Astrocyte (in vitro differentiated cells and primary cell): Measurements from ENCODE around the gene MLF2.

Source experiments
- CTCF ChIP-seq: IDR thresholded peaks from 2 replicates; pipeline ENCODE4 v1.5.1; 2011; ENCODE audit warnings: low read depth, mild to moderate bottlenecking, inconsistent platforms, low read length, moderate library complexity; ENCODE audit not compliant: insufficient read depth
- EZH2 ChIP-seq: IDR thresholded peaks from 2 replicates; pipeline ENCODE4 v1.6.1; 2012; ENCODE audit warnings: mild to moderate bottlenecking, low read length, inconsistent platforms; ENCODE audit not compliant: insufficient read depth

- no peak for TF ChIP-seq CTCF
- TF ChIP-seq EZH2, result no peak
Observed at GRCh38 chr12:6782119-6782518, 29.2 kb upstream of the MLF2 start.
